GM18873 (cell line): ENCODE data around the gene PLCB1.

Experiments used
- ATAC-seq: cut with Tn5 transposase; IDR thresholded peaks from one replicate; pipeline ENCODE4 v1.9.1; 2021; ENCODE audit warnings: mild to moderate bottlenecking, moderate library complexity, moderate number of reproducible peaks; ENCODE audit not compliant: unreplicated experiment, low FRiP score

The PLCB1 gene

DNA sequence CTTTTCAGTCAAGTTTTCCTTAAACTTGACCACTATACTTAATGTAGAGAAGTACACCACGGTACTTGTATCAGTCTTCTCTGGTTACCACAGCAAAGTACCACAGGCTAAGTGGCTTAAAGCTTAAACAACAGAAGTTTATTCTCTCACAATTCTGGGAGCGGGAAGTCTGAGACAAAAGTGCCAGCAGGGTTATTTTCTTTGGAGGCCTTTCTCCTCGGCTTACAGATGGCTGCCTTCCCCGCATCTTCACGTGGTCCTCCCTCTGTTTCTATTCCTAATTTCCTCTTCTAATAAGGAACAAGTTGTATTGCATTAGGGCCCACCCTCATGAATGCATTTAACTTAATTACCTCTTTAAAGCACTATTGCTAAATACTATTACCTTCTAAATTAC, 258.0 kb downstream of the PLCB1 start:
- ATAC-seq = no peak

- ATAC-seq = no peak
Observed at GRCh38 chr20:8390500-8390899, 258.4 kb downstream of the PLCB1 start.

DNA sequence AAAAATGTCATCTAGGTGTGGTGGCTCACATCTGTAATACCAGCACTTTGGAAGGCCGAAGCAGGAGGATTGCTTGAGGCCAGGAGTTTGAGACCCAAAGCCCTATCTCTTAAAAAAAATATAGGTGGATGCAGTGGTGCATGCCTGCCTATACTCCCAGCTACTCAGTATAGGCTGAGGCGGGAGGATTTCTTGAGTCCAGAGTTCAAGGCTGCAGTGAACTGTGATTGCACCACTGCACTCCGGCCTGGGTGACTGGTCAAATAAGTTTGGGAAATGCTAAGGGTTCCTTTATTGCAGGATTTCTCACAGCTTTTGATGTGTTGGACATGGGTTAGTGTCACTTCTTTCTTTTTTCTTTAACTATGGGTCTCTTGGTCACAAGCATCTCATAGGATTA, 261.3 kb downstream of the PLCB1 start:
- ATAC-seq = no peak

DNA sequence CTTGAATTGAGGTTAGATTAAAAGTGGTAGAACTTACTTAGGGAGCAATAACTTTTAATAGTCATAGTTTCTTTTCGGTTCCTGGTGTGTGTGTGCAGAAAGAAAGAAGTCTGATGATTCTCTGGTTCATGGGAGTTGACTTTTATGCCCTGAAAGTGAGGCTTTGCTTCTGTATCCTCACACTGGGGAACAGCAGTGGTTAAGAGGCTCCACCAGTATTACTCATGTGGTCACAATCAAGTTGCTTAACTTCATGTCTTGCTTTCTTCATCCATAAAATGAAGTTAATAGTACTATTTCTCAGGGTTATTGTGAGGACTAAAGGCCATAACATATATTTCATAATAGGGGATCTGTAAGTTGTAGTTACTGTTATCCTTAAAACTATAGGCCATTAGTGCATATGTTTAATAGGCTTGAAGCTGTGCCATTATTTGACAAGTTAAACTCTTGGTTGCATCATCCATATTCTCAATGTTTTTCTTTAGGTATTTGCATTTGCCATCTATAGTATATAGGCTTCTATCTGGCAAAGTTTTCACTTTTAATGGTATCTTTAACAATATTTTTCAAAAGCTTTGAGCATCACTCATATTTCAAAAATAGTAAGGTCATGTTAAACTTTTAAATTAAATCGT, 262.4 kb downstream of the PLCB1 start:
- ATAC-seq = peak; percentile 74

- ATAC-seq = no peak
Observed at GRCh38 chr20:8395956-8396355, 263.9 kb downstream of the PLCB1 start.

DNA sequence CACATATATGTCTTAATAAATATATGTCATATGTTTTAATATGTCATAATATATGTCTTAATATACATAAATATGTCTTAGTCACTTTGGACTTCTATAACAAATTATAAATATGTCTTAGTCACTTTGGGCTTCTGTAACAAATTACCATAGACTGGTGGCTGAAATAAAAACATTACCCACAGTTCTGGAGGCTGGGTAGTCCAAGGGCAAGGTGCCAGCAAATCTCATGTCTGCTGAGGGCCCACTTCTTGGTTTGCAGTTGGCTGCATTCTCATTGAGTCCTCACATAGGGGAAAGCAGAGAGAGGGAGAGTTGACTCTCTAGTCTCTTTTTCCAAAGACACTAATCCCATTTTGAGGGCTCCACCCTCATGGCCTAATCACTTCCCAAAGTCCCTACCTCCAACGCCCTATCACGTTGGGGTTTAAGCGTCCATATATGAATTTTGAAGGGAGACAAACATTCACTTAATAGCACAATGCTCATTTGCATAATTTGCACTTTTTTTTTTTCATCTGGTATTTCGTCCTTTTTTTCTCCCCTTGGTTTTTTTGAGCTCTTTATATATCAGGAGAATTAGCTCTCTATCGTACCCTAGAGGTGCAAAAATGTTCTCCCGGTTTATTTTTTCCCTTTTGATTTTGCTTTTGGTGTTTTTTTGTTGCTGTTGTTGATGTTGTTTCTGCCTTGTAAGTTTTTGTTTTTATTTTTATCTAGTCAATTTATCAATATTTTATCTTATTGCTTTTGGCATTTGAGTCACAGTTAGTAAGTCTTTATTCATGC, 266.4 kb downstream of the PLCB1 start:
- no peak for ATAC-seq

DNA sequence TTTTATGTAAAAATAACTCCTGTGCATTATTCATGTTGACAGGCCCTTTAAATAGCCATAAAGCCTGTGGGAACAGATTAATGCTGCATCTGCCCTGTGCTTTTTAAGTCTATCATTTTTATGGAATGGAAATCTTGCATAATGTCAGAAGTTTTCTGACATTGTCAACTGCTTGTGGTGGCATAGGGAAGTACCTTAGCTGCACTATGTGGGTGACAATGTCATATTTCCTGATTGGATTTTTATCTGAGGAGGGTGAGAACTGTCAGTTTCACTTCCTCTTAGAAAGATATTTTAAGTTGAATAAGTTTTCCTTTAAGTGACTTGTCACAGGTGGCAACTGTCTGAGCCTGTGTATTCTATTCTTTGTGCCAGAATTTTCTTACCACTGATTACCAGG, 267.9 kb downstream of the PLCB1 start:
- ATAC-seq = peak; percentile 100

- ATAC-seq = no peak
Observed at GRCh38 chr20:8400486-8400885, 268.4 kb downstream of the PLCB1 start.

GRCh38 chr20:8401556-8401955, 269.5 kb downstream of the PLCB1 start:
- no peak for ATAC-seq

DNA sequence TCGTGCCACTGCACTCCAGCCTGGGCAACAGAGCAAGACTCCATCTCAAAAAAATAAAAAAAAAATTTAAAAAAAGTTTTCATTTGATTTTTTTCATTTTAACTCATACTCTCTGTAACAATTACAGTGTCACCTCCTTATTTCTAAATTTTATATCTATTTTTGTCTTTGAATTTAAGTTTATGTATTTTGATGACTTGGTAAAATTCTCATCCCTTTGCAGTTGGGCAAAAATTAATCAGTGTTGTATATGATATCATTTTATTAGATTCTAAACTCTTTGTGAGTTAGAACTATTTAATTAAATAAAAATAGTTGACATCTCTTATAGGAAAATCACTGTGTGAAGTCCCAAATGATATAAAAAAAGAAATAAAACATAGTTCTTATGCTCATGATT, 270.7 kb downstream of the PLCB1 start:
- ATAC-seq = no peak

DNA sequence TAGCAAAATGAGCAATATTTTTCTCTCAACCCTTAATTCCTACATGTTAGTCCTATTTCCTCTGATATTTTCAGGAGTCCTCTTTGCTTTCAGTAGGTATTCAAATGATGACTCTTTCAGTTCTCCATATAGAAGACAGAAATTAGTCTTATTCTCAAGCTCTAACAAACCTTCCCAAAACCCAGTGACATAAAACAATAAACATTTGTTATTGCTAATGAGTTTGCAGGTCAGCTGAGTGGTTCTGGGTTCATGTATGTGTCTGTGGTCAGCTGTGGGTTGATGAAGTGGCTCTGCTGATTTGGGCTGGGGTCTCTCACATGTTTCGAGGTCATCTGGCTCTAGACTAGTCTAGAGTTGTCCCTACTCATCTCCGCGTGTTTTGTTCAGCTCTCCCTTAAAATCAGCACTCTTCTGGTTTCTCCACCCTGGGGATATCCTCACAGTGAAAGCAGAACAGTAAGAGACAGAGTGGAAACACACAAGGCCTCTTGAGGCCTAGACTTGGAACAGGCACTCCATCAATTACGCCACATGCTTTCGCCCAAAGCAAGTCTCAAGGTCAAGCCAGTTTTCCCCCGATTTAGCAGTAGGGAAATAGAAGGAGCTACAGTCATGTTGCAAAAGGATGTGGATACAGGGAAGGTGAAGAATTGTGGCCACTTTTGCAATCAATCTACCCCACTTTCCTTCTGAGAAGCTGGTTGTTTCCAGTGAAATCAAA, 273.0 kb downstream of the PLCB1 start:
- ATAC-seq = no peak

GRCh38 chr20:8406391-8406790, 274.3 kb downstream of the PLCB1 start:
- no peak for ATAC-seq

- ATAC-seq = no peak
Observed at GRCh38 chr20:8408587-8409307, 276.7 kb downstream of the PLCB1 start.

DNA sequence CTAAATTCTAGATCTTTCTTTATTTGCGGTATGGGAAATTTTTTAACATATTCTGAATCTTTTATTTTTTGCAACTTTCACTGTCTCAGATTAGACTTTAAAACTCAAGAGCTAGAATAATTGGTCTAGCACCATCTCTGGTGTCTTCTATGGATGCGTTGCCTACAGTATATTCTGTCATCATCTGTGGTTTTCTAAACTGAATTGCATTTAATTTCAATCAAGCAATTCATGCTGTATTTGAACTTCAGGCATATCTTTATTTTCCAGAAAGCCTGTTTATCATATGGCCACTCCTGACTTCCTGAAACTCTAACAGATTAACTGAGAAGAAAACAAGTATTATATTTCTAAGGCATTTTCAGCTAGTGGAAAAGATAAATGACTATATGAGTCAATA, 281.6 kb downstream of the PLCB1 start:
- no peak for ATAC-seq

DNA sequence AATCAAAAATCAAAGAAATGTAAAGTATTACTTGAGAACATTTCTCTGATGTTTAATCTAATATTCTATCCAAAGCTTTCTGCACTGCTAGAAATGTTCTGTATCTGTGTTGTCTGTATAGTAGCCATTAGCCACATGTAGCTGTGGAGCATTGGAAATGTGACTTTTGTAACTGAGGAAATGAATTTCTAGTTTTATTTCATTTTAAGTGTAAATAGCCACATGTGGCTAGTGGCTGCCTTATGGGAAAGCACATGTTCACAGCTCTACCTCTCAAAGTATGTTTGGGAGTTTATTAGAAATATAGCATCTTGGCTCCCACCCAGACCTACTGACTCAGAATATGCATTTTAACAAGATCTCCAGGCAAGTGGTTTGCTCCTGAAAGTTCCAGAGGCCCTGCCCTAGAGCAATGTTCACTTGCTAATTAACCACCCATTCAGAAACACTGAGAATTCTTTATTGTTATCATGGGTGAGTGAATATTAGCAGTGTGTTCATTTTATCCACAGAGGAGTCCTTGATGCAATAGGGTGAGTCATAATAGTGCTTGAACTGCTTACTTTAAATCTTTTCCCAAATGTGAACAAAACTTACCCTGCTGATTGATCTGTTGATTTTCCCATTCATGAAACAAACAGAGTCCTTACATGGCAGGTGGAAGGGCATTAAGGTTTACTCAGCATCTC, 282.7 kb downstream of the PLCB1 start:
- no peak for ATAC-seq

DNA sequence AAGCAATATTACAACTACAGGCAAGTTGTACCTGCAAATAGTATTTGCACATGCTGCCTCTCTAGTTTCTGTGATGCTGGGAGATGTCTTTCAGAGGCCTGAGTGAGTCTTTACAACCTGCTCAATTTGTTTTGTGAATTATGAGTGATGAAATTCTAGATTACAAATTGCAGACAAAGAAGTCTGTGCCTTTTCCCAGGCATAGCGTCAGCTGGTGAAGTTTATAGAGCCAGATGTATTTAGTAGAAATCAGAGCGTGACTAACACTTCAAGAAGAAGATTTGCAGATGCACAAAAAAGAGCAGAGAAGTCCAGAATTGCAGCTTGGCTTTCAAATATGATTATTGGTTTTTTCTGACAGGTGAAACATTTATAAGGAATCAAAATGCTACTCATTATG, 289.9 kb downstream of the PLCB1 start:
- no peak for ATAC-seq

DNA sequence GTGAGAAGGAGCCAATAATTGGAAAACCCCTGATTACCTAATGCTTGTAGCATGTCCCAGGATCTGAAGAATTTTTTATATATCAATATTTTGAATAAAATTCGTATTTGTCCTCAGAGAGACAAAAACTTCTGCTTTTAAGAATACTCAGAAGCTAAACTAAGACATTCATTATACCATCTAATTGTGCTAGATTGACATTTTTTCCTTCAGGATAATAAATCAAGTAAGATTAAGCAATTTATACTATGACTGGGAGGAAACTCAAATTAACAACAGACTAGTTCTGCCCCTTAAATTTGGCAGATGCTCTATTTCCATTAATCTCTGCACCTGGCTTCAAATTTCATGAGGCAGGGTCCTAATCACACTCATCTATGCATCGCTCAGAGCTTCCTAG, 291.4 kb downstream of the PLCB1 start:
- no peak for ATAC-seq

- no peak for ATAC-seq
Observed at GRCh38 chr20:8424010-8424409, 291.9 kb downstream of the PLCB1 start.

DNA sequence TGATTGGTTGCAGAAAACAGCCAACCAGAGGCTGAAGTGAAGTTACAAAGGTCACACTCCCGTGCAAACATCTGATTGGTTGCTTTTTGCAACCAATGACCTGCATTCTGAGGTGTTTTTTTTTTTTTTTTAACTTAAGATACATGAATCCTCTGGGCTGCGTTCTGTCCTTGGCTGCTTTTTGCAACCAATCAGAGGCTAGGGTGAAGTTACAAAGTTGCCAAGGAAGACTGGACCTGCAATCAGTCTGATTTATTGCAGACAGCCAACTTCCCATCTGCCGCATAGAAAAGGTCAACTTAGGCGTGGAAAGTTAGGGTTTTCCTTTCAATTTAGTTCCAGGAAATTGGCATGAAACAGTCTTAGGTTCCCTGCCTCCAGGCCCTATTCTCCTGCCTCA, 292.9 kb downstream of the PLCB1 start:
- no peak for ATAC-seq

DNA sequence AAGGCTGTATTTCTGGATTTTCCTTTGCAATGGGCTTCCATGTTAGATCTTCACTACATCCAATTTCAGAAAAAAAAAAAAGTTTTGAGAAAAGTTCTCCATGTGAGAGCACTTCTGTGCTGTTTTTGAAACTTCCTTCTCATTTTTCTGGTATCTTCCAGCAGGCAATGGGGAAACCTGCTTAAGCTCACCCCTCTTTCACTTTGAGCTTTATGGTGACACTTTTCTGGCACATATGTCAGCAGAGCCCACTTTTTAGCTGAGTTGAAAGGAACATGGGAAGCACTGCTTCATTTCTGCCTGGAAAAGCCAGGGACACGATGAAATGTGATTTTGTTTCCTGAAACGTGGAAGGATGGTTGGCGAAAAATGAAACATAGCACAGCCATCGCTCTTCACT, 293.7 kb downstream of the PLCB1 start:
- no peak for ATAC-seq
